NCI-H128 (cell line): Measurements from ENCODE around the gene AKAP1.

Experiments
- DNase-seq: peaks from one replicate; lab custom pipeline; 2025; ENCODE audit not compliant: unreplicated experiment; lab: John Stamatoyannopoulos, UW

AKAP1 gene

DNA sequence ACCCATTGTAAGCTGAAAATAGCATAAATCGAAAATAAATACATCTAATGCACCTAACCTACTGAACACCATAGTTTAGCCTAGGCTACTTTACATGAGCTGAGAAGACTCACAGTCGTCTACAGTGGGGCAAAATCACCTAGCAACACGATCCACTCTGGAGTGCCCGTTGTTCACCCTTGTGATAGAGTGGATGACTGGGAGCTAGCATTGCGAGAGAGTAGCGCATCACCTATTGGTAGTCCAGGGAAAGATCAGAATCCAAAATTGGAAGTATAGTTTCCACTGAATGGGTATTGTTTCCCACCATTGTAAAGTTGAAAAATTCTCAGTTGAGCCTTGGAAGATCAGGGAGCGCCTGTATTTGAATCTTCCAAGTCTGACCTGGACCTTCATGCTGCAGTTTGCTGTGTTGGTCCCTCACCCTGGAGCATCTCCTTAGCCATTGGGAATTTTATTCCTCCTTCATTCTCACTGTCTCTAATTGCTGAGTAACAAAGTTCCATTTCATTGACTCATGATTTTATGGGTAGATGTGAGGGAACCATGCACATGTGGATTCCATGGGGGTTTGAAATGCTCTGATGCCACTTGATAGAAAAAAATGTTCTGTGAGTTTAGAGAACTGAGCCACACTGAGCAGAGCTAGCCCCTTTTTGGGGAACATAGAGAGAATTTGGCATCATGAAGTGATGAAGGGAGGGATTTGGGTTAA is 19.6 kb downstream of the AKAP1 start:
- no peak for DNase-seq

GRCh38 chr17:57105591-57105990 is 20.5 kb downstream of the AKAP1 start:
- no peak for DNase-seq

DNA sequence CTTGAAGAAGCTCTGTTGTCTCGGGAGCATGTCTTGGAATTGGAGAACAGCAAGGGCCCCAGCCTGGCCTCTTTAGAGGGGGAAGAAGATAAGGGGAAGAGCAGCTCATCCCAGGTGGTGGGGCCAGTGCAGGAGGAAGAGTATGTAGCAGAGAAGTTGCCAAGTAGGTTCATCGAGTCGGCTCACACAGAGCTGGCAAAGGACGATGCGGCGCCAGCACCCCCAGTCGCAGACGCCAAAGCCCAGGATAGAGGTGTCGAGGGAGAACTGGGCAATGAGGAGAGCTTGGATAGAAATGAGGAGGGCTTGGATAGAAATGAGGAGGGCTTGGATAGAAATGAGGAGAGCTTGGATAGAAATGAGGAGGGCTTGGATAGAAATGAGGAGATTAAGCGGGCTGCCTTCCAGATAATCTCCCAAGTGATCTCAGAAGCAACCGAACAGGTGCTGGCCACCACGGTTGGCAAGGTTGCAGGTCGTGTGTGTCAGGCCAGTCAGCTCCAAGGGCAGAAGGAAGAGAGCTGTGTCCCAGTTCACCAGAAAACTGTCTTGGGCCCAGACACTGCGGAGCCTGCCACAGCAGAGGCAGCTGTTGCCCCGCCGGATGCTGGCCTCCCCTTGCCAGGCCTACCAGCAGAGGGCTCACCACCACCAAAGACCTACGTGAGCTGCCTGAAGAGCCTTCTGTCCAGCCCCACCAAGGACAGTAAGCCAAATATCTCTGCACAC is 21.2 kb downstream of the AKAP1 start:
- DNase-seq: no peak

DNA sequence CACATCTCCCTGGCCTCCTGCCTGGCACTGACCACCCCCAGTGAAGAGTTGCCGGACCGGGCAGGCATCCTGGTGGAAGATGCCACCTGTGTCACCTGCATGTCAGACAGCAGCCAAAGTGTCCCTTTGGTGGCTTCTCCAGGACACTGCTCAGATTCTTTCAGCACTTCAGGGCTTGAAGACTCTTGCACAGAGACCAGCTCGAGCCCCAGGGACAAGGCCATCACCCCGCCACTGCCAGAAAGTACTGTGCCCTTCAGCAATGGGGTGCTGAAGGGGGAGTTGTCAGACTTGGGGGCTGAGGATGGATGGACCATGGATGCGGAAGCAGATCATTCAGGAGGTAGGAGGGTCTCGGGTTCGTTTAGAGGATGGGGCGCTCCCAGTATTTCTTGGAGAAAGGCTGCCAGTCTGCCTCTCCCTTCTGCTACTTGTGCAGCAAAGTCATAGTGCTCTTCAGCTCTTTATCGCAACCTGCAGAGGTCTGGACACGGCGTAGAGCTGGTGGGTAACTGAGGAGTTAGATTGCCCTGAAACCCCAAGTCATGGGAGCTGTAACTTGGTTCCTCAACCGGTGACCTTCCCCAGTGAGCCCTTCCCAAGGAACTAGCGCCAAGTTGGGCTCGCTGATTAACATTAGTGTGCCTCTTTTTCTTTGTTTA is 21.9 kb downstream of the AKAP1 start:
- DNase-seq: no peak

DNA sequence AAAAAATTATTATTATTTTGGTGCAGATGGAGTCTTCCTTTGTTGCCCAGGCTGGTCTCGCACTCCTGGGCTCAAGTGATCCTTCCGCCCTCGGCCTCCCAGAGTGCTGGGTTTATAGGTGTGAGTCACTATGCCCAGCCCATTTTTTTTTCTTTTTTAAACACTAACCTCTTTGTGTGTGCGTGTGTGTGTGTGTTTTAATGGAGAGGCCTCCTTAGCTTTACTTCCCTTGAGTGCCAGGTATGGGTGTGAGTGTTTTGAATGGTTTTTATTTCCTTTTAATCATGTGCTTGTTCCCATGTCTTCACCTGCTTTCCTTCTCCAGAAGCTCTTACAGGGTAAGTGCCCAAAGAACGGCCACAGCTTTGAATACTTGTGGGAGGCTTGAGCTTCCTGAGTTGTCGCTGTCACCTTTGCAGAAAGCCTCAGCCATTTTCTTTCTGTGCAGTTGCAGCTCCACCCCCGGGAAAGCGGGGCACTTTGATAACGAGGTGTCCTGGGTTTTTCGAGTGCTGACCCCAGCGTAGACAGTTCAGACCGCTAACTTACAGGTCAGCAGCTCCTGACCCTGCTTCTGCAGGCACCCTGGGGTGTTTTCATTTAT is 22.6 kb downstream of the AKAP1 start:
- peak; percentile 30 for DNase-seq

DNA sequence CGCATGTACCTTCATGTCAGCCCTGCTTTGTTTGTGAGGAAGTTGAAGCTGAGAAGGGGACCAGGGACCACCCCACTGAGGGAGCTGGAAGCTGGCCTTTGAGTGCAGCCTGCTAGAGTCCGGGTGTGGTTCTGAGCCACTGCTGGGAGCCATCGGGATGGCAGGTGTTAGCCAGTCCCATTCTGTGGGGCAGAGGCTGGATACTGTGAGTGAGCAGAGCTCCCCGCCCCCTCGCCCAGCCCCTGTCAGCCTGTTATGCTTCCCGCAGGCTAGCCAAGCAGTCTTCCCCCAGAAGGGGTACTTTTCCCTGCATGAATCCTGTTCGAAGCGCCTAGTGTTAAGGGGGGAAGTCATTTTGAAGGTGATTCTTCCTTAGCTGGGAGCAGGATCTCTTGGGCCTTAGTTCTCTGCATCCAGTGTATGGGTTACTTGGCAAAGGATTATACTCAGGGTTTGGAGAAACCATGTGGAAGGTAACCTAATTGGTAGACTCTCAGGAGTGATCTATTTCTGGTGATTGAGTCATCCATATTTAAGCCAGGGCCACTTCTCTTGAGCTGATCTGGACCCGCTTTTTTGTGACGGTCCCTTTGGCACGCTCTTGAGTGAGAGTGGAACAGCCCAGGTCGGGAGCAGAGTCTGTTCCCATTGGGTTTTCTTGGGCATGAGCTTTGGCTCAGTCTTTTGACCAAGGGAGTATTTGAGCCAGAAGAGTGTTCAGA is 23.8 kb downstream of the AKAP1 start:
- DNase-seq: no peak

GRCh38 chr17:57109393-57110151 is 24.5 kb downstream of the AKAP1 start:
- DNase-seq: no peak

DNA sequence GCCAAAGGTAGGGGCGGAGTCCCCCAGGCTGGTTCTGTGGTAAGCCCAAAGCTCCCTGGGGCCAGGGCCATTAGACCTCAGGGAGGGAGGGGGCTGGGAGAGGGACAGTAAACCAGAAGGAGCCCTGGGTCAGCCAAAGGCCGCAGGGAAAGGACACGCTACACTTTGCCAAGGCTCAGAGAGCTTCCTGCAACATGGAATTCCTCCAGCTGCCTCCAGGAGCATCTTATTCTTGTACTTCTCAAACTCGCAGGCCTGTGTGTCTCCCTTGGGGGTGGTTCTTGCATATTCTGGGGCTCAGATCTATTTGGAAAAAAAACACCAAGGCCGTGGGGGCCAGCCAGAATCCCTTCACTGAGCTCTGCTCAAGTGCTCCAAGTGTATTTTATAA is 25.1 kb downstream of the AKAP1 start:
- no peak for DNase-seq

DNA sequence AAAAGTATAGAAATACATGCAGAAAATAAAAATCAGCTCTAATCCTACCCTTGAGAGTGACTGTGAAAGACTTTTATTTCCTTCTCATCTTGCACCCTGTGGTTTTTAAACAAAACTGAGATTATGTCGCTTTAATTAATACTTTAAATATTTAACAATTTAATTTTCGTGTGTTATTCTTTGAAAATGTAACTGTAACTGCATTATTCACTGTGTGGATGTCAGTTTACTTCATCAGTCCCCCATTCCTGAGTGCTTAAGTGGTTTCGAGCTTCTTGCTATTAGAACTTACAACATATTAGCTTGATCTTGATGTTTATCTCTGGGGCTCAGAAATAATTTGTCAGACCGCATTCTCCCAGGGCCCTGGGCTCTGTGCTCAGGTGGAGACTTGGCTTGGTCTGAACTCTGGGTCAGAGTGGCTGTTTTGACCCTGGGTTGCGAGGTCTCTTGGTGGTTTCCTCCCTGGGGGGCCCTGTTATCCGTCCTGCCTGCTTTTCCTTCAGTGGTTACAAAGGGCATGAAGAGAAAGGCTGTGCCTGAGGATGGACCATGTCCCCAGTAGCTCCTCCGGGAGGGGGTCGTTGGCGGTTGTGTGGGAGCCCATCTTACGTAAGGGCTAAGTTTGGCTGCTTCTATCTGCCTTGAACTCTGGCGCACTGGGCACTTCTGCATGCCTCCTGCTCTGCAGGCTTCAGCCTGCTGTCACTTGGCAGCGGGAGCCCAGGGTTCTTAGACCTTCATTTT is 25.7 kb downstream of the AKAP1 start:
- no peak for DNase-seq

DNA sequence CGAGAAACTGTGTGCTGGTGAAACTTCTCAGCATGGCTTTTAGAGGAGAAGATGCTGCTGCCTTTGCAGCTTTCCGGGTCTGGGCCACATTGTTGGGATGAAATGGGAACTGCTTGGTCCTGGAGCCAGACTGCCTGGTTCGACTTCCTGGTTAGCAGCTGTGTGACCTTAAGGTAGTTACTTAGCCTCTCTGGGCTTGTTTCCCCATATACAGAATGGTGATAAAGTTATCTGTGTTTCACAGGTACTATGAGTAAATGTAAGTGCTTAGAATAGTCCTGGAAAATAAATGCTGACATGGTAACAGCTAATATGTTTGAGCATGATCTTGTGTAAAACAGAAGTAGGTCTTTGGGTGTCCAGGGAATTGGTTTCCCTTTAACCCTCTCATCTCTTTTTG is 26.3 kb downstream of the AKAP1 start:
- DNase-seq: no peak

- DNase-seq: no peak
These were observed 28.0 kb downstream of the AKAP1 start for GRCh38 chr17:57113011-57113410.

DNA sequence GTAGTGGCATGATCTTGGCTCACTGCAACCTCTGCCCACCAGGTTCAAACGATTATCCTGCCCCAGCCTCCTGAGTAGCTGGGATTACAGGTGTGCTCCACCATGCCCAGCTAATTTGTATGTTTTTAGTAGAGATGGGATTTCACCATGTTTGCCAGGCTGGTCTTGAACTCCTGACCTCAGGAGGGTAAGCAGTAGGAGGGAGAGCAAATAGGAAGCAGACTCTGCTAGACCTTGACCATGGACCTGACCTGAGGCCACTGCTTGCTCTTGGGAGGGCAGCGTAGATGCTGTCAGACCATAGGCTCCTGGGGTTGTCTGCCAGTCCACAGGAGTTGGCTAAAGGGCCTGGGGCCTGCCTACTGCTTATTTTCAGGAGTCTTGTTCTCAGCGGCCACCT is 28.6 kb downstream of the AKAP1 start:
- DNase-seq: no peak

DNA sequence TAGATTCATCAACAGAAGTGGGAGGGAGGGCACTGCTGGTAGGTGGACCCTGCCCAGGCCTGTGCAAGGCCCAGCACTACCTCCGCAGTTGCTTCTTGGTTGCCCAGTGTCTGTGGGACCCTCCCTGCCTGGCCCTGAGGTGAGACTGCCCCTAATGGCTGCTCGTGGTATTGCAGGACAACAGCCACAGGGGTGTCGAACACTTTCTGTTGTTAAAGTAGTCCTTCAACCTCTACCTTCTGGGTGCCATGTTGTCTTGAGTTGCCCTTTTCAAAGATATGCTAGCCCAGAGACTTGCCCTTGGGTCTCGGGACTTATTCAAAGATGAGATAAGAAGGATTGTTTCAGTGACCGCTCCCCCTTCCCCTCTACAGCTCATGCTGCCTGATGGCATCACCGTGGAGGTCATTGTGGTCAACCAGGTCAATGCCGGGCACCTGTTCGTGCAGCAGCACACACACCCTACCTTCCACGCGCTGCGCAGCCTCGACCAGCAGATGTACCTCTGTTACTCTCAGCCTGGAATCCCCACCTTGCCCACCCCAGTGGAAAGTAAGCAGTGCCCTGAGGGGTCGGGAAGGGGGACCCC is 29.1 kb downstream of the AKAP1 start:
- no peak for DNase-seq

DNA sequence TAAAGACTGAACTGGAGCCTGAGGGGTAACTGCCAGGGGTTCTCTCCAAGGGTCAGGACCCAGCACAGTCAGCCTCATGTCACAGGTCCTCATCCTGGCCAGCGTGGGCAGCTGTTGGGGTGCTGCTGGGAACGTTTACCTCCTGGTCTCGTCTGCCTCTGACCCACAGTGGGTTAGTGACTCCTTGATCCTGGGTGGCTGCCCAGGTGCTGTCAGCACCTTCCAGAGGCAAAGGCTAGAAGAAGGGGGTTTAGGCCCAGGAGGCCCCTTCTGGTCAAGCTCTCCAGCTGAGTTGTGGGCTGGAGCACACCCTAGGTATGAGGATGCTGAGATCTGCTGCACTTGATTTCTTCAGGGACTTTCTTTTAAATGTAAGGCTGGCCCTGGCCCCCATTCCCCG is 30.3 kb downstream of the AKAP1 start:
- DNase-seq: no peak

- DNase-seq: no peak
These were observed 30.9 kb downstream of the AKAP1 start for GRCh38 chr17:57115916-57116315.

DNA sequence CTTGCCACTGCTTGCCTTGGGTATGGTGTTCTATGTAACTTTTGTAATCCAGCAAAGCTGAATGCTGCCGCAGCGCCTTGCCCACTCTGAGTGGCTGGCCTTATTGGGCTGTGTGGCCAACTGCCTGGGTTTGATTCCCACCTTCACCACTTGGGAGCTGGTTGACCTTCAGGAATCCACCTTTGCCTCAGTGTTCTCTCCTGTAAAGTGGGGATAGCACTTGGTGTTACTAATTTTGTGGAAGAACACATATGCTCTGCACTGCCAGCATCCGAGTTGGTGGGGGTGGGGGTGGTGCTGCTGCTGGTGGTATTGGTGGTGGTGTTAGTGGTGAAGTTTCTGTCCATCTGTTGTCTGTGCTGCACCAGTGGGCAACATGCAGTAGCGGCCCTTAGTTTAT is 32.8 kb downstream of the AKAP1 start:
- DNase-seq: no peak

GRCh38 chr17:57120814-57121213 is 35.8 kb downstream of the AKAP1 start:
- DNase-seq: no peak

- no peak for DNase-seq
These were observed 36.4 kb downstream of the AKAP1 start for GRCh38 chr17:57121308-57122042.

- DNase-seq: no peak
These were observed 39.0 kb downstream of the AKAP1 start for GRCh38 chr17:57124053-57124452.
